Liver (tissue), 9 donors: Measurements from ENCODE around the gene SLC35E1. TPM values are rescaled to one million over a fixed set of nuclear protein-coding genes. Genes with fewer than 3 reads are reported as not detected.

Source experiments
- DNase-seq: peaks from one replicate; pipeline ENCODE4 v3.0.0-alpha.2; 2017; ENCODE audit warnings: low spot score
- H3K27ac ChIP-seq, 2 donors: one replicate each; pipeline ENCODE4 v1.7.0; 2013; ENCODE audit warnings: inconsistent platforms in 2 of 2, low read length in 2 of 2, control low read depth in 1 of 2, low read depth in 1 of 2, mild to moderate bottlenecking in 1 of 2
- H3K27me3 ChIP-seq, 4 donors: one replicate each; pipeline versions ENCODE4 v1.6.1 to v1.7.0; 2013; ENCODE audit warnings: low read length in 3 of 4, inconsistent platforms in 1 of 4, mild to moderate bottlenecking in 1 of 4, moderate library complexity in 1 of 4; ENCODE audit not compliant: control insufficient read depth in 4 of 4, insufficient read depth in 4 of 4
- H3K36me3 ChIP-seq, 4 donors: one replicate each; pipeline versions ENCODE4 v1.6.1 to v1.7.0; 2013; ENCODE audit warnings: low read length in 3 of 4, mild to moderate bottlenecking in 3 of 4, low read depth in 1 of 4, moderate library complexity in 1 of 4; ENCODE audit not compliant: control insufficient read depth in 4 of 4, insufficient read depth in 3 of 4
- H3K4me1 ChIP-seq, 4 donors: one replicate each; pipeline versions ENCODE4 v1.6.1 to v1.7.0; 2013; ENCODE audit warnings: low read length in 3 of 4, mild to moderate bottlenecking in 3 of 4, moderate library complexity in 1 of 4; ENCODE audit not compliant: control insufficient read depth in 4 of 4, insufficient read depth in 4 of 4
- H3K4me3 ChIP-seq, 3 donors: one replicate each; pipeline versions ENCODE4 v1.6.1 to v1.7.0; 2013; ENCODE audit warnings: low read length in 3 of 3, control low read depth in 1 of 3, low read depth in 1 of 3, mild to moderate bottlenecking in 1 of 3
- H3K9ac ChIP-seq, 2 donors: one replicate each; pipeline ENCODE4 v1.7.0; 2013; ENCODE audit warnings: low read length in 2 of 2, mild to moderate bottlenecking in 2 of 2, moderate library complexity in 2 of 2, control low read depth in 1 of 2, low read depth in 1 of 2
- H3K9me3 ChIP-seq, 4 donors: one replicate each; pipeline versions ENCODE4 v1.6.1 to v1.7.0; 2013; ENCODE audit warnings: low read length in 3 of 4; ENCODE audit not compliant: control insufficient read depth in 4 of 4
- EGR1 ChIP-seq, 2 donors: IDR thresholded peaks; 2 replicates each; pipeline ENCODE4 v1.6.1; 2016 to 2018; ENCODE audit warnings: antibody characterized with exemption in 2 of 2, low read depth in 2 of 2
- FOXA1 ChIP-seq: IDR thresholded peaks from 2 replicates; pipeline ENCODE4 v1.6.1; 2016; ENCODE audit warnings: antibody characterized with exemption
- FOXA2 ChIP-seq: IDR thresholded peaks from 2 replicates; pipeline ENCODE4 v1.6.1; 2016; ENCODE audit warnings: antibody characterized with exemption
- GABPA ChIP-seq, 2 donors: IDR thresholded peaks in 1 of 2; conservative IDR thresholded peaks in 1 of 2; 2 replicates each; pipeline ENCODE4 v1.6.1; 2016; ENCODE audit warnings: antibody characterized with exemption in 2 of 2, mild to moderate bottlenecking in 1 of 2, moderate library complexity in 1 of 2
- HNF4A ChIP-seq, 2 donors: conservative IDR thresholded peaks; 2 replicates each; pipeline ENCODE4 v1.6.1; 2016; ENCODE audit warnings: antibody characterized with exemption in 2 of 2, mild to moderate bottlenecking in 2 of 2
- HNF4G ChIP-seq: IDR thresholded peaks from 2 replicates; pipeline ENCODE4 v1.6.1; 2016; ENCODE audit warnings: antibody characterized with exemption
- JUND ChIP-seq, 2 donors: IDR thresholded peaks; 2 replicates each; pipeline ENCODE4 v1.6.1; 2016; ENCODE audit warnings: antibody characterized with exemption in 2 of 2
- NR2F2 ChIP-seq: IDR thresholded peaks from 2 replicates; pipeline ENCODE4 v1.6.1; 2016; ENCODE audit warnings: antibody characterized with exemption
- RAD21 ChIP-seq, 2 donors: IDR thresholded peaks; 2 replicates each; pipeline ENCODE4 v1.6.1; 2016; ENCODE audit warnings: antibody characterized with exemption in 2 of 2, mild to moderate bottlenecking in 2 of 2
- REST ChIP-seq: IDR thresholded peaks from 2 replicates; pipeline ENCODE4 v1.6.1; 2016; ENCODE audit warnings: antibody characterized with exemption, mild to moderate bottlenecking
- RXRA ChIP-seq, 2 donors: IDR thresholded peaks; 2 replicates each; pipeline ENCODE4 v1.6.1; 2017 to 2018; ENCODE audit warnings: antibody characterized with exemption in 2 of 2, mild to moderate bottlenecking in 1 of 2
- SP1 ChIP-seq: IDR thresholded peaks from 2 replicates; pipeline ENCODE4 v1.6.1; 2018; ENCODE audit warnings: antibody characterized with exemption, mild to moderate bottlenecking
- TAF1 ChIP-seq: conservative IDR thresholded peaks from 2 replicates; pipeline ENCODE4 v1.6.1; 2016; ENCODE audit warnings: antibody characterized with exemption, mild to moderate bottlenecking
- YY1 ChIP-seq: IDR thresholded peaks from 2 replicates; pipeline ENCODE4 v1.6.1; 2016; ENCODE audit warnings: antibody characterized with exemption, mild to moderate bottlenecking
- WGBS: extraction: QIAGEN DNeasy Blood & Tissue Kit; methylation state at CpG from one replicate; pipeline ENCODE4 v1.1.7; 2013; 5-methylcytosine and 5-hydroxymethylcytosine counted together
- polyA plus RNA-seq, 2 donors: library from polyadenylated mRNA; stranded (reverse) in 1 of 2; unstranded in 1 of 2; fragments of 200-250 nt in 1 of 2; fragments of >200 nt in 1 of 2; fragmentation: Nextera tagmentation in 1 of 2; extraction: Ambion mirVana in 1 of 2; gene quantifications; one replicate each; pipeline versions ENCODE4 v1.2.1 to v1.2.3, GENCODE V29; 2013 to 2015
- total RNA-seq, 2 donors: library from RNA; depleted of rRNA; stranded (reverse); fragments of >200 nt; gene quantifications; one replicate each; pipeline ENCODE4 v1.2.3, GENCODE V29; 2014
- TF ChIP-seq, protein P1 (sequence below): IDR thresholded peaks from 2 replicates; pipeline ENCODE4 v1.6.1; 2016; ENCODE audit warnings: antibody characterized with exemption
- TF ChIP-seq, protein P2 (sequence below): IDR thresholded peaks from 2 replicates; pipeline ENCODE4 v1.6.1; 2016; ENCODE audit warnings: antibody characterized with exemption
- TF ChIP-seq, protein P3 (sequence below): IDR thresholded peaks from 2 replicates; pipeline ENCODE4 v1.6.1; 2016; ENCODE audit warnings: antibody characterized with exemption
- TF ChIP-seq, protein P4 (sequence below): fragments of 150-350 bp; IDR thresholded peaks from 2 replicates; pipeline ENCODE4 v1.5.1; 2017; ENCODE audit warnings: improper control_type of control experiment, low read depth, low read length; ENCODE audit not compliant: missing input control
- donor health status: healthy.
- donor health status: healthy.
- donor health status: healthy.
- donor health status: healthy.
- donor health status: healthy.

The SLC35E1 gene
- total and polyA plus RNA-seq, 4 donors, result 11.2 to 20.5 (median 12.1) TPM

DNA sequence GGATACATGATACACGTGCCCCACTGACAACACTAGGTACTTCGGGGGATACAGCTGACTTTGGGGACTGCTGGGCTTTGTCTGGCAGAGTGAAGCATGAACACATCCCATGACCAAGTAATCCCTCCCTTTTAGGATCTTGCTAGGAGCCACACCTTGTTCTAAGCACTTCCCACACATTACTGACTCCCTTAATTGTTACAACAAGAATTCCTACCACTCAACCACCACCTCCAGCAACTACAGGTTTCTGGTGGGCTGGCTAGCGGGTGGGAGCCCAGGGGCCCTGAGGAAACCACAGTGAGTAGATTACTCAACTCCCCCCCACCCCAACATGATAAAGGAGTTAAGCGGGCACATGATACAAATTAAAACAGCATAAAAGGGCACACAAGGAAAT is 7.2 kb upstream of the SLC35E1 start:
- H3K4me1 ChIP-seq, result peaks cover 15 to 41% (median 36%) of the 10 kb centered on the region in 4 donors
- no peak overlapping the region for H3K27ac ChIP-seq
- TF ChIP-seq TAF1 (no peak), EGR1 (IDR thresholded peaks at IDR 0.05; ENCODE audit: low read depth in 2 of 2) (no peak), SP1 (no peak), HNF4G (no peak), JUND (IDR thresholded peaks at IDR 0.05) (no peak)
- TF ChIP-seq, protein P1, sequence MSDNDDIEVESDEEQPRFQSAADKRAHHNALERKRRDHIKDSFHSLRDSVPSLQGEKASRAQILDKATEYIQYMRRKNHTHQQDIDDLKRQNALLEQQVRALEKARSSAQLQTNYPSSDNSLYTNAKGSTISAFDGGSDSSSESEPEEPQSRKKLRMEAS, result no peak
- WGBS, result 82% methylated on average over 4 of the region's 4 CpGs
- no peak overlapping the region for H3K9ac ChIP-seq
- peaks cover 4 to 11% (median 7%) of the 10 kb centered on the region in 4 donors for H3K36me3 ChIP-seq
- no peak for DNase-seq
- no peaks in the 10 kb centered on the region for H3K27me3 ChIP-seq
- H3K4me3 ChIP-seq, result no peak overlapping the region
- H3K9me3 ChIP-seq, result no peaks in the 10 kb centered on the region

DNA sequence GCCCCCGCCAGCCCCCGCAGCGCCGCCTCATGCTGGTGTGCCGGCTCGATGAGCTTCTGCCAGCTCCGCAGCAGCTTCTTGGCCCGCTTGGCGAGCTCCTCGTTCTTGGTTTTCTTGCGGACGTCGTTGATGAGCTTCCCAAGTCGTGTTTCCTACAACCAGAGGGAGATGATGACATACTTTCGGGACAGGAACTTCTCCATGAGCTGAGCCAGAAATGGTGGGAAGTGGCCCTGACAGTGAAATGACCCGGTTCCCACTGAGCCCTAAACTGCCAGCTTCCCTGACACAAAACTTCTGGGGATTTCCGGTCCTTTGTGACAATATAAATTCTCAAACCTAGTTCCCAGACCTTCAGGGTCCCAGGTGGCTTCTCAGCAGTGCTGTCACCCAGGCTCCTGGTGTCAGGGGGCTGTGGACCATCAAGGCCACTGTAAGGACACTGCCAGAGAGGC is 5.3 kb upstream of the SLC35E1 start:
- H3K4me1 ChIP-seq, result peaks cover 20 to 51% (median 47%) of the 10 kb centered on the region in 4 donors
- H3K27me3 ChIP-seq, result no peaks in the 10 kb centered on the region
- no peak for DNase-seq
- no peak overlapping the region for H3K27ac ChIP-seq
- no peak overlapping the region for H3K9ac ChIP-seq
- H3K36me3 ChIP-seq, result peaks cover 4 to 11% (median 7%) of the 10 kb centered on the region in 4 donors
- WGBS, result 91% methylated on average over 17 of the region's 17 CpGs
- H3K9me3 ChIP-seq, result no peaks in the 10 kb centered on the region
- no peak overlapping the region for H3K4me3 ChIP-seq
- TF ChIP-seq, protein P2, sequence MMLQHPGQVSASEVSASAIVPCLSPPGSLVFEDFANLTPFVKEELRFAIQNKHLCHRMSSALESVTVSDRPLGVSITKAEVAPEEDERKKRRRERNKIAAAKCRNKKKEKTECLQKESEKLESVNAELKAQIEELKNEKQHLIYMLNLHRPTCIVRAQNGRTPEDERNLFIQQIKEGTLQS, result no peak
- TF ChIP-seq FOXA2, result no peak
- TF ChIP-seq, protein P3, sequence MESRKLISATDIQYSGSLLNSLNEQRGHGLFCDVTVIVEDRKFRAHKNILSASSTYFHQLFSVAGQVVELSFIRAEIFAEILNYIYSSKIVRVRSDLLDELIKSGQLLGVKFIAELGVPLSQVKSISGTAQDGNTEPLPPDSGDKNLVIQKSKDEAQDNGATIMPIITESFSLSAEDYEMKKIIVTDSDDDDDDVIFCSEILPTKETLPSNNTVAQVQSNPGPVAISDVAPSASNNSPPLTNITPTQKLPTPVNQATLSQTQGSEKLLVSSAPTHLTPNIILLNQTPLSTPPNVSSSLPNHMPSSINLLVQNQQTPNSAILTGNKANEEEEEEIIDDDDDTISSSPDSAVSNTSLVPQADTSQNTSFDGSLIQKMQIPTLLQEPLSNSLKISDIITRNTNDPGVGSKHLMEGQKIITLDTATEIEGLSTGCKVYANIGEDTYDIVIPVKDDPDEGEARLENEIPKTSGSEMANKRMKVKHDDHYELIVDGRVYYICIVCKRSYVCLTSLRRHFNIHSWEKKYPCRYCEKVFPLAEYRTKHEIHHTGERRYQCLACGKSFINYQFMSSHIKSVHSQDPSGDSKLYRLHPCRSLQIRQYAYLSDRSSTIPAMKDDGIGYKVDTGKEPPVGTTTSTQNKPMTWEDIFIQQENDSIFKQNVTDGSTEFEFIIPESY, result no peak
- no peak for TF ChIP-seq JUND (IDR thresholded peaks at IDR 0.05)
- no peak for TF ChIP-seq YY1
- TF ChIP-seq REST, result no peak
- TF ChIP-seq FOXA1, result no peak
- no peak for TF ChIP-seq GABPA (IDR thresholded peaks at IDR 0.05 in 1 of 2, conservative IDR thresholded peaks at IDR 0.05 in 1 of 2)
- TF ChIP-seq TAF1, result no peak
- TF ChIP-seq, protein P1, result no peak
- no peak for TF ChIP-seq RAD21 (IDR thresholded peaks at IDR 0.05)
- TF ChIP-seq RXRA (IDR thresholded peaks at IDR 0.05), result no peak
- TF ChIP-seq NR2F2, result no peak
- TF ChIP-seq, protein P4, sequence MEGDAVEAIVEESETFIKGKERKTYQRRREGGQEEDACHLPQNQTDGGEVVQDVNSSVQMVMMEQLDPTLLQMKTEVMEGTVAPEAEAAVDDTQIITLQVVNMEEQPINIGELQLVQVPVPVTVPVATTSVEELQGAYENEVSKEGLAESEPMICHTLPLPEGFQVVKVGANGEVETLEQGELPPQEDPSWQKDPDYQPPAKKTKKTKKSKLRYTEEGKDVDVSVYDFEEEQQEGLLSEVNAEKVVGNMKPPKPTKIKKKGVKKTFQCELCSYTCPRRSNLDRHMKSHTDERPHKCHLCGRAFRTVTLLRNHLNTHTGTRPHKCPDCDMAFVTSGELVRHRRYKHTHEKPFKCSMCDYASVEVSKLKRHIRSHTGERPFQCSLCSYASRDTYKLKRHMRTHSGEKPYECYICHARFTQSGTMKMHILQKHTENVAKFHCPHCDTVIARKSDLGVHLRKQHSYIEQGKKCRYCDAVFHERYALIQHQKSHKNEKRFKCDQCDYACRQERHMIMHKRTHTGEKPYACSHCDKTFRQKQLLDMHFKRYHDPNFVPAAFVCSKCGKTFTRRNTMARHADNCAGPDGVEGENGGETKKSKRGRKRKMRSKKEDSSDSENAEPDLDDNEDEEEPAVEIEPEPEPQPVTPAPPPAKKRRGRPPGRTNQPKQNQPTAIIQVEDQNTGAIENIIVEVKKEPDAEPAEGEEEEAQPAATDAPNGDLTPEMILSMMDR, result no peak
- no peak for TF ChIP-seq EGR1 (IDR thresholded peaks at IDR 0.05; ENCODE audit: low read depth in 2 of 2)
- TF ChIP-seq HNF4A (conservative IDR thresholded peaks at IDR 0.05), result no peak
- no peak for TF ChIP-seq HNF4G
- no peak for TF ChIP-seq SP1
